GM10248 (cell line): Measurements from ENCODE around the gene CAPN10.

Experiments used
- CTCF ChIA-PET: fragments of 300-600 bp; sonication (Branson Sonifier 250); formaldehyde crosslinking; extraction: SDS; loops from one replicate; lab custom pipeline; 2021; ENCODE audit warnings: antibody characterized with exemption; lab: Yijun Ruan, JAX
- POLR2A ChIA-PET: fragments of 350-650 bp; sonication (Branson Sonifier 250); formaldehyde crosslinking; extraction: SDS; loops from one replicate; lab custom pipeline; 2020; ENCODE audit warnings: antibody characterized with exemption; lab: Yijun Ruan, JAX
- DNase-seq: peaks from one replicate; pipeline ENCODE4 v3.0.0; 2012; ENCODE audit errors: extremely low spot score
- CTCF ChIP-seq: IDR thresholded peaks from 2 replicates; pipeline ENCODE4 v1.5.1; 2012; ENCODE audit warnings: mild to moderate bottlenecking, low read depth; ENCODE audit errors: extremely low read depth, missing control alignments, control extremely low read depth

Gene CAPN10

GRCh38 chr2:240569998-240570530, 16.5 kb upstream of the CAPN10 start:
- no peak for TF ChIP-seq CTCF
- CTCF ChIA-PET, result no interaction called here
- DNase-seq, result no peak
- POLR2A ChIA-PET, result no interaction called here

GRCh38 chr2:240570531-240571313, 15.8 kb upstream of the CAPN10 start:
- ChIA-PET POLR2A (no interaction called here), CTCF (interaction anchor here (1.0 kb wide), 1 partner anchor 9 kb away, joined by 3 read pairs; no protein-coding TSS in a partner anchor)
- DNase-seq, result no peak
- TF ChIP-seq CTCF, result no peak

GRCh38 chr2:240571314-240571973, 15.1 kb upstream of the CAPN10 start:
- DNase-seq, result no peak
- ChIA-PET CTCF (interaction anchor here (1.0 to 1.8 kb wide), 2 partner anchors 8 to 57 kb away, joined by 3 to 4 read pairs; no protein-coding TSS in a partner anchor), POLR2A (no interaction called here)
- TF ChIP-seq CTCF, result no peak

- no peak for DNase-seq
- ChIA-PET CTCF (interaction anchor here (1.1 to 1.8 kb wide), 2 partner anchors 18 to 58 kb away, joined by 3 to 4 read pairs; no protein-coding TSS in a partner anchor), POLR2A (no interaction called here)
- TF ChIP-seq CTCF, result no peak
Observed at GRCh38 chr2:240572141-240573031, 14.1 kb upstream of the CAPN10 start.

GRCh38 chr2:240573071-240573515, 13.4 kb upstream of the CAPN10 start:
- ChIA-PET POLR2A (no interaction called here), CTCF (interaction anchor here (1.0 to 1.8 kb wide), 3 partner anchors 13 to 59 kb away, joined by 3 to 4 read pairs (median 3); partner anchors contain the start of gene CAPN10)
- no peak for DNase-seq
- TF ChIP-seq CTCF, result no peak
